ENCODE results near the gene EI24.

GRCh38 chr11:125552927-125553326 is 16.4 kb upstream of the EI24 start:
- TF ChIP-seq EP300 (IDR thresholded peaks at IDR 0.05) (no peak), RAD21 (conservative IDR thresholded peaks at IDR 0.05 in 1 of 2, IDR thresholded peaks at IDR 0.05 in 1 of 2) (no peak), POLR2A (IDR thresholded peaks at IDR 0.05; ENCODE audit: low read length) (no peak), CTCF (IDR thresholded peaks at IDR 0.05) (no peak), MYC (IDR thresholded peaks at IDR 0.05; ENCODE audit: borderline replicate concordance, low read length) (no peak), RCOR1 (IDR thresholded peaks at IDR 0.05; ENCODE audit: low read depth, low read length) (no peak), REST (IDR thresholded peaks at IDR 0.05) (no peak)
